Activated CD8-positive, alpha-beta memory T cell treated with anti-CD3 and anti-CD28 coated beads, Interleukin-2, amount 50 U/mL, for 1 hour (primary cell): ENCODE results near the gene LIPG.
"Not testable (repeated sequence)": the region's sequence is repeated elsewhere in the genome, so short reads cannot be mapped to it uniquely, and the experiment has no call there.

Source experiments
- DNase-seq: peaks from one replicate; pipeline ENCODE4 v3.0.0-alpha.2; 2020; ENCODE audit errors: extremely low read depth

The LIPG gene

GRCh38 chr18:49561289-49562193 lies at the start of gene LIPG:
LIPG (plus strand) TSS chr18:49562057; CDS start chr18:49562309, 252 bp downstream.
- DNase-seq = no peak

GRCh38 chr18:49512876-49513275 lies 49.0 kb upstream of the LIPG start:
- DNase-seq = not testable (repeated sequence)

GRCh38 chr18:49514577-49514976 lies 47.3 kb upstream of the LIPG start:
- DNase-seq = no peak

- not testable (repeated sequence) for DNase-seq
Observed at GRCh38 chr18:49515003-49515402, 46.9 kb upstream of the LIPG start.

- no peak for DNase-seq
Observed at GRCh38 chr18:49515516-49515915, 46.3 kb upstream of the LIPG start.

GRCh38 chr18:49517483-49517882 lies 44.4 kb upstream of the LIPG start:
- no peak for DNase-seq

GRCh38 chr18:49519101-49519971 lies 42.5 kb upstream of the LIPG start:
- no peak for DNase-seq

GRCh38 chr18:49520661-49521145 lies 41.2 kb upstream of the LIPG start:
- DNase-seq = no peak

GRCh38 chr18:49521216-49521835 lies 40.5 kb upstream of the LIPG start:
- no peak for DNase-seq

- DNase-seq = not testable (repeated sequence)
Observed at GRCh38 chr18:49523580-49524093, 38.2 kb upstream of the LIPG start.

GRCh38 chr18:49524349-49524748 lies 37.5 kb upstream of the LIPG start:
- DNase-seq = no peak

GRCh38 chr18:49524951-49525350 lies 36.9 kb upstream of the LIPG start:
- DNase-seq = no peak

GRCh38 chr18:49525981-49526380 lies 35.9 kb upstream of the LIPG start:
- no peak for DNase-seq

- DNase-seq = no peak
Observed at GRCh38 chr18:49527631-49528327, 34.1 kb upstream of the LIPG start.

GRCh38 chr18:49529596-49529995 lies 32.3 kb upstream of the LIPG start:
- DNase-seq = no peak

- no peak for DNase-seq
Observed at GRCh38 chr18:49531678-49532153, 30.1 kb upstream of the LIPG start.

- no peak for DNase-seq
Observed at GRCh38 chr18:49534846-49535601, 26.8 kb upstream of the LIPG start.

- DNase-seq = no peak
Observed at GRCh38 chr18:49537232-49537896, 24.5 kb upstream of the LIPG start.

GRCh38 chr18:49544362-49544761 lies 17.5 kb upstream of the LIPG start:
- DNase-seq = no peak

GRCh38 chr18:49546278-49546677 lies 15.6 kb upstream of the LIPG start:
- DNase-seq = no peak
